DMS53 treated with DMSO at 0.1 percent for 48 hours (cell line): Measurements from ENCODE around the gene AFDN.

Source experiments
- DNase-seq: peaks from one replicate; lab custom pipeline; 2025; ENCODE audit not compliant: unreplicated experiment; lab: John Stamatoyannopoulos, UW

Gene AFDN

GRCh38 chr6:167826896-167827582 is at the start of gene AFDN:
TSS of gene AFDN (plus strand) at chr6:167826911. CDS start at chr6:167827133, 222 bp downstream.
- no peak for DNase-seq

- DNase-seq = no peak
Observed at GRCh38 chr6:167778497-167779128, 48.1 kb upstream of the AFDN start.

GRCh38 chr6:167779129-167779992 is 47.4 kb upstream of the AFDN start:
- no peak for DNase-seq

GRCh38 chr6:167779993-167780655 is 46.6 kb upstream of the AFDN start:
- no peak for DNase-seq

GRCh38 chr6:167781066-167781767 is 45.5 kb upstream of the AFDN start:
- DNase-seq = no peak

- no peak for DNase-seq
Observed at GRCh38 chr6:167781868-167782267, 44.8 kb upstream of the AFDN start.

GRCh38 chr6:167782698-167783517 is 43.8 kb upstream of the AFDN start:
- no peak for DNase-seq

- no peak for DNase-seq
Observed at GRCh38 chr6:167786853-167787675, 39.6 kb upstream of the AFDN start.

GRCh38 chr6:167787896-167788562 is 38.7 kb upstream of the AFDN start:
- DNase-seq = no peak

GRCh38 chr6:167788563-167788903 is 38.2 kb upstream of the AFDN start:
- no peak for DNase-seq

- no peak for DNase-seq
Observed at GRCh38 chr6:167789358-167789757, 37.4 kb upstream of the AFDN start.

- no peak for DNase-seq
Observed at GRCh38 chr6:167791091-167791779, 35.5 kb upstream of the AFDN start.

- no peak for DNase-seq
Observed at GRCh38 chr6:167791780-167792478, 34.8 kb upstream of the AFDN start.

GRCh38 chr6:167793421-167793820 is 33.3 kb upstream of the AFDN start:
- DNase-seq = no peak

- DNase-seq = no peak
Observed at GRCh38 chr6:167794161-167795157, 32.3 kb upstream of the AFDN start.

GRCh38 chr6:167795321-167795811 is 31.3 kb upstream of the AFDN start:
- no peak for DNase-seq
